Cardiac ventricle fibroblast (primary cell): Measurements from ENCODE around the gene ART4. TPM values are rescaled to one million over a fixed set of nuclear protein-coding genes. Genes with fewer than 3 reads are reported as not detected.

Source experiments
- total RNA-seq: library from RNA; depleted of rRNA; stranded (reverse); fragments of >200 nt; gene quantifications from 2 replicates; pipeline ENCODE4 v1.2.3, GENCODE V29; 2015

The ART4 gene
- 12.4 and 15.6 TPM in 2 replicates for total RNA-seq

GRCh38 chr12:14843425-14843887 lies at the start of gene ART4:
TSS of gene ART4 (minus strand) at chr12:14843526. CDS start at chr12:14843113, 413 bp downstream.

DNA sequence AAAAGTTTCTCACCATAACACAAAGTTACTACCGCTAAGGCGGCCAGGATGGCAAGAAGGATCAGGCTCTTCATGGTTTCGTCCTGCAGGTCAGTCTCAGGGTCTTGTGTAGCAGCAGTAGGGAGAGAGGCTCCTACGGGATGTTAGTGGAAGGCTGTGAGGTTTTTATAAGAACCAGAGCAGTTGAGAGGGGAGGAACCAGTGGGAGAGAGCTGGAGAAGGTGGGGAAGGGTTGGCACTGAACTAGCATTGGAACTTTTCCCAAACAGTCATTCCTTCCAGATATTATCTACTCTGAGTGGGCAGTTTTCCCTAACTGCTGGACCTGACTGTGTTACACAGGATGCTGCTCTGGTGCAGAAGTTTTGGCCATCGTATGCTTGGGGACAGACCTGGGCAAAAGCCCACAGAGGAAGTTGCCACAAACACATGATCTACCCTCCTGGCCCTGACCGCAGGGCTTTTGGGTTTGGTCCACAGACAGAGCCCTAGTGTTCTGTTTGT lies 42.4 kb upstream of the ART4 start, which contains the start of gene MGP:
MGP (minus strand) TSS at position 137 of the 504 bp plus-strand sequence; CDS start at position 74, 63 bp downstream.

DNA sequence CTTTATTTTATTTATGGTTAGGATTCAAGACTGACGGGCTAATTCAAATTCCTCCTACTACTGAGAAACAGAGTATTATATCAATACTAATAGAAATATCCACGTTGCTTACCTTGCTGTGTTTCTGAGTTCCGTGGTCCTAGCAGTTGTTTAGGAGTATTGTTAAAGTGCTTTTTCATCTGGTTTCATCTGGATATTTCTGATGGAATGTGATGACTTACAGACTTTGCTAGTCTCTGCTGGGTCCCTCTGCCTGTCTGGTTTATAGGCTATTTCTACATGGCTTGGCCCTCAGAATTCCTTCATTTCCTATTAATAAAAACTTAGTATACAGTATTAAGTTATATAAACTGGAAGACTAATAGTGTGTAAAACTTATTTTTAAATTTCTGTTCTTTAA lies 29.3 kb downstream of the ART4 start, which contains the start of gene SMCO3:
SMCO3 (minus strand) TSS at position 169 of the 400 bp plus-strand sequence. CDS start 7,502 bp downstream, outside the sequence.

GRCh38 chr12:14803011-14803829 lies 40.1 kb downstream of the ART4 start, which contains the start of the genes C12orf60 and WBP11:
TSS of gene C12orf60 (plus strand) at chr12:14803670. CDS start at chr12:14822936, 19,266 bp downstream.
TSS of gene WBP11 (minus strand) at chr12:14803478. CDS start at chr12:14801383, 2,095 bp downstream.

Other genes with a start within 250 kb of the ART4 start
- not detected in 2 replicates for gene GUCY2C, start 146.9 kb downstream of the ART4 start, total RNA-seq
- gene WBP11, start 40.0 kb downstream of the ART4 start, total RNA-seq: 28.0 and 40.7 TPM in 2 replicates
- 1.8 and 3.7 TPM in 2 replicates for gene C12orf60, start 39.9 kb downstream of the ART4 start, total RNA-seq
- 0.24 and 0.81 TPM in 2 replicates for gene SMCO3, start 29.3 kb downstream of the ART4 start, total RNA-seq
- 4,519 and 5,324 TPM in 2 replicates for gene MGP, start 42.3 kb upstream of the ART4 start, total RNA-seq
- 0.37 TPM in 1 of 2 replicates, not detected in the other for gene ERP27, start 95.0 kb upstream of the ART4 start, total RNA-seq
- 51.7 and 66.2 TPM in 2 replicates for gene ARHGDIB, start 118.1 kb upstream of the ART4 start, total RNA-seq
- not detected in 2 replicates for gene PDE6H, start 129.5 kb upstream of the ART4 start, total RNA-seq